Stimulated activated CD8-positive, alpha-beta memory T cell treated with anti-CD3 and anti-CD28 coated beads, Interleukin-12 subunit alpha, Interleukin-12 subunit beta, amount 100 ng/mL, for 24 hours (primary cell): ENCODE data around the gene ANKS1B.
"Not testable (repeated sequence)": the region's sequence is repeated elsewhere in the genome, so short reads cannot be mapped to it uniquely, and the experiment has no call there.

Experiments
- DNase-seq: peaks from one replicate; pipeline ENCODE4 v3.0.0-alpha.2; 2020; ENCODE audit errors: extremely low read depth

ANKS1B gene

DNA sequence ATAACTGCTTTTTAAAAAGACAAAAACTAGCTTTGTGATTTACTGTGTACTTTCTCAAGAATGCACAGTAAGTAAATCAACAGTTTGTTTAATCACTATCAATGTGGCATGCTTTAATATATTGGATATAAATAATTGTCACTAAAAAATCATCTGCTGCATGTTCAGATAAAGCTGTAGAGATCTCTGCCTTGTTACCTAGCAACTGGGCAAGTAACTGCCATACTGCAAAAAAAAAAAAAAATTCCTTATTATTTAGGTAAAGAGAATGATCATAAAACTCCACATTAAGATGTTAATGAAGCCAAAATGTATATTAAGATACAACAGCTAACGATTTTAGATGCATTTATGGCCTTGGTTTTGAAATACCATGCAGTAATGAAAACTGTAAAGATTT, 1102.2 kb downstream of the ANKS1B start:
- DNase-seq: no peak

DNA sequence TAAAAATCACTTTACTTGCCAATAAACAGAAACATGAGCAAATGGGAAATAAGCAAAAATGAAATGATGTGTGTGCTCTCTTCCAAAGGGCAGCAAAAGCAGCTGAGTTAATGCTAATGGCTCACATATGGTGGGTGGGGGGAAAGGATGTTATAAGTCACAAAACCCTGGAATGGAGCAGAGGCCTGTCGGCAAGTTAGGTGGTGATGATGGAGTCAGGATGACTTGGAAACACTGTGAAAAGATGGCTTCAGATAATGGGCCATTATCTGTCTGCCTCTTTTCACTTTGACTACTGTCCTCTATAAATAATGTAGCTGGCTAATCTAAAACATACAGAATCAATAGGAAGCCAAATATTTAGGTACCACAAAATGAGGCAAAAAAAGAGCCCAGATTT, 1111.0 kb downstream of the ANKS1B start:
- no peak for DNase-seq

DNA sequence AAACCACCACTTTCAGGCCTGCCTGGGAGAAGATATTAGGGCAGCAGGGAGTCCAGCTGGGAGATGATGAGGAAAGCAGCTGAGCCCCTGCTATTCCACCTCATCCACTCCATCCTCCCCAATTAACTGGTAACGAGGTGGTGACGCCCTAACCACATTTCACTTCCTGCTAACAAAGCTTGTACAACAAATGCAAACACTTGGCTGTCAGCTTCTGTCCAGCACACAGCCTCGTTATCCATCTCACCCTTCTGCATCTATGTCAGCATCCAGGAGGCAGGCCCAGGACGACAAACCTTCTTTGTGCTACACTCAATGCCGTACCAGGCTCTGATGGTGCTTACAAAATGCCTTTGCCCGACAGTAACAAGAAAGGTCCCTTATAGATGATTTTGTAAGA, 1114.2 kb downstream of the ANKS1B start:
- no peak for DNase-seq

DNA sequence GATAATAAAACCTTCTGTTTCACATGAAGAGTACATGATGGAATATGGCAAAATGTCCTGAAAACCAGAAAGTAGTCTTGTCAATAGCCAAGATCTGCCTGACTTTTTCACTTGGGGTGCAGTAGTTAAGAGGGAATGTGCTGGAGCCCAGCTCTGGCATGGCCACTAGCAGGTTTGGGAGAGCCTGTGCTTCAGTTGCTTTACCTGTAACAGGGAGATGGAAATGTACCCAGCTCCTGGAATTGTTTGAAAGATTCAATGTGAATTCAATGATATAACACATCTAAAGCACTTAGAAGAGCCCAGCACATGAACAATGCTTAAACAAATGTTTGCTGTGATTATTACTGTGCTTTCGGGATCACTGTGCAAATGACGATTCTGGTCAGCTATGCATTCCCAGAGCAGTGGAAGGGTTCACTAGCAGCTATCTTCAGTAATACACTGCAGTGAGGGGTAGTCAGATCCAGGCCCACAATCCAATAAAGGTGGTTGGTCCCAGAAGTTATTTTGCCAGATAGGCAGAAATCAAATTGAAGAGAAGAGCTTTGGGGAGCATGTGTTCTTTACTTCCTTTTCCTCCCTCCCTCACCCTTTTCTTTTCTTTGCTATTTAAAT, 1114.7 kb downstream of the ANKS1B start:
- DNase-seq: no peak

DNA sequence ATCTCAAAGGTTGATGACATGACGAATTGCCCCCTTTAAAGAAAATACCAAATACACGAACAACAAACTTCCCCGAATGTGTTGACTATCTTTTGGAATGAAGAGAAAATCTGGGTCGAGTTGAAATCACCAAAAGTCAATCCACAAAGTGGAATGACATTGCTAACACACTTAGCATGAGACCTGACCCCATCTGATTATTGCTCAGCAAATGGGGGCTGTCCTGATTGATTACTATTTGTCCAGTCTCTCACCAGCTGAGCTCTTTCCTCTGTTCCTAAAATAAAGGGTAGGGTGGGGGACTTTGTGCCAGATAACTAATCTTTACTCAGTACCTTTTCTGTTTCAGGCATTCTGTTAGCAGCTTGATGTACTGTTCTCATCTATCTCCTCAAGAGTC, 1116.2 kb downstream of the ANKS1B start:
- DNase-seq: no peak

DNA sequence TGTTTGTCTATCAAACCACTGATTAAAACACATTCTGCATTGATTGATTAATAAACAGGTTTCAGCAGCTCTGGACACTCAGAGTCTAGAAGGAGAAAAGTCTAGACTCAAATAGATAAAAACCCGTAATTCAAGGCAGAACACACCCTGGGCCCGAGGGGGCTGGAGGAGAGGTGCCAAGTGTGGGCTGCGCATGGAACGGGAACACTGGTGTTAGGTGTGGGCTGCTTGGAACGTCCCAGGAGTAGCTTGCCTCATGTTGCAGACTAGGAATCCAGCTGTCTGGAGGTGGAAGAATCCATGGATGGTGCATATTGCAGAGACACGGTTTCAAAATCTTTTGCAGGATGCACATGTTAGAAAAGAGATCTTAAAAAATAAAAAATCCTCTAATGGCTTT, 1116.7 kb downstream of the ANKS1B start:
- no peak for DNase-seq

DNA sequence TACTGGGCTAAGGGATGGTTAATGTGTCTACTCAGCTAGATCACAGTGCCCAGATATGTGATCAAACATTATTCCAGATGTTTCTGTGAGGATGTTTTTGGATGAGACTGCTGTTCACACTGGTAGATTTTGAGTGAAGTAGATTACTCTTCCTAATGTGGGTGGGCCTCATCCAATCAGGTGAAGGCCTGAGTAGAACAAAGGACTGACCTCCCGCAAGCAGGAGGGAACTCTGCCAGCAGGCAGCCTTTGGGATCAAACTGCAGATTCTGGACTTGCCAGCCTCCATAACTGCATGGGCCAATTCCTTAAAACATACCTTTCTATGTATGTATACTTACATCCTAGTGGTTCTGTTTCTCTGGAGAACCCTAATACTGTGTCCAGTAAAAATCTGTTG, 1120.4 kb downstream of the ANKS1B start:
- no peak for DNase-seq

DNA sequence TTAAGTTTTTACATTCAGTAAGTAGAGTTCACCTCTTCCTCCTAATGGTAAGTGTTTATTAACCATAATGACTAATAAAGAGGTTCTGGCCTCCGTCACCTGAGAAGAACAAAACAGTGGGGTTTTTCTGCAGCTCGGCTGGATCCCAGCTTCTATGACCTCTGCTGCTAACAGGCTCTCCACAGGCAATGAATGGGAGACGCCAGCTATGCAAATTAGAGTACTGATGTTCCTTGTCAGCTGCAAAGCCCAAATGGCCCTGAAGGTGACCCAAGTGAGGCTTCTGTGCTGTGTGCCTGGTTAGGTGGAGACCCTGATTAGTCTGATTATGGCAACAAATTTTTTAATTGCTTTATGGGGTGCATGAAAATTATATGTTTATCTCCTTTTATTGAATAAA, 1121.6 kb downstream of the ANKS1B start:
- no peak for DNase-seq

DNA sequence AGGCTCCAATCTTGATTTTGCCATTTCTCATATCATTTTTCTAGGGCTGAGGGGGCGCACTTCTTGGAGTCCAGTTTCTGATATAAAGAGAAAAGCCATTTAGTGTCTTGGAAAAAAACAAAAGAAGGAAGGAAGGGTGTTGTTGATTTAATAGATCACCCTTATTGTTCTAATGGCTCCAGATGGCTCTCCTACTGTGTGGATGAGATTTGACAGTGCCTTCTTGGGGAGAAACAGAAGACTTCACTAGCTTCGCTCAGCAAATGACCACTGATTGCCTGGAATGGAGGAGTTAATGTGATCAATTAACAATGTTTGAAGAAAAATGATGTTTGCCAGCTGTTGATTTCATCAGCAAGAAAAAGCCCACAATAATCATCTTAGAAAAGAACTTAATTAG, 1123.5 kb downstream of the ANKS1B start:
- no peak for DNase-seq

DNA sequence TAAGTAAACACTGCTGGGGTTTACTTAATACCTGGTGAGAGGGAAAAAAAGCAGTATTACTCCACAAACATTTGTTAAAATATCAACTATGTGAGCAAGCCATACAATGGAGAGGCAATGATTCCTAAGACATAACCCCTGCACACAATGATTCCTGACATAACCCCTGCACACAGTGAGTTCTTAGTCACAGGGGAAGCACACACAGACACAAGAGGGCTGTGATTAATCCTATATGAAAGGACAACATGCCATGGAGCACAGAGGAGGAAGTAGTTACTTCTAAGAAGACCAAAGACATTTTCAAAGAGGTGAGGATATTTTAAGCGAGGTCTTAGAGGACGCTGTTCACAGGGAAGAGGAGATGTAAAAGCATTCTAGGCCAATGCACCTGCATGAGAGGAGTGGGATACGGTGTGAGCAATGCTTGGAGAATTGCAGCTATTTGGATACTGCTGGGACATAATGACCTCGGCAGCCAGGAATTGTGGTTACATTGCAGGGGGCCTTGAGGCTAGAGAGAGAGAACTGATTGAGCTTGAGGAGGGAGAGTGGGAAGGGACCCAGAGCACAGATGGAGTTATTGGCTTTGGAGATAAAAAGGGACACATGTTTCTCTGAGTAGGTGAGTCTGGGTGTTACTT, 1127.7 kb downstream of the ANKS1B start:
- DNase-seq: no peak

DNA sequence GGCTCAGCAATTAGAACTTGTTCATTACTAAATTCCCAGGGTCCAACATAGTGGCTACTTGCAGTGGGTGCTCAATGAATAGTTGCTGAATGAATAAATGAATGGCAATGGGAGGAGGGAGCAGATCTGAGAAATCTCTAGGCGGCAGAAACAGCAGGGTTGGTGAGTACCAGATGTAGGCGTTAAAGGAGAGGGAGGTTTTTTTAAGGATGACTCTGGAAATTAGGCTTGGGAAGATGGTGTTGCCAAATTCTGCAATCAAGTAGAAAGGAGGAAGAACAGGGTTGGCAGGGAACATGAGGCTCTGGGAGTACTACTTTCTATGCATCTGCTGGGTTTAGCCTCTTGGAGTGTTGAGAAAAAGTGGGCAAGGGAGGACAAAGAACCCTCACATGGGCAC, 1132.6 kb downstream of the ANKS1B start:
- DNase-seq: no peak

DNA sequence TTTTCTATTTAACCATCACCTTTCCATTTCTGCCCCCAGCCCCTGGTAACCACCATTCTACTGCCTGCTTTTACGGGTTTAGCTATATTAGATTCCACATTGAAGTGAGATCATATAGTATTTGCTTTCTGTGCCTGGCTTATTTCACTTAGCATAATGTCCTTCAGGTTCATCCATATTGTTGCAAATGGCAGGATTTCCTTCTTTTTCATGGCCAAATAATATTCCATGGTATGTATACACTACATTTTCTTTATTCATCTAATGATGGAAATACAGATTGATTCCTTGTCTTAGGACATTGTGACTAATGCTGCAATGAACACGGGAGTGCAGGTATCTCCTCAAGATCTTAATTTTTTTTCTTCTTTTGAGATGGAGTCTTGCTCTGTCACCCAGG, 1137.5 kb downstream of the ANKS1B start:
- no peak for DNase-seq

DNA sequence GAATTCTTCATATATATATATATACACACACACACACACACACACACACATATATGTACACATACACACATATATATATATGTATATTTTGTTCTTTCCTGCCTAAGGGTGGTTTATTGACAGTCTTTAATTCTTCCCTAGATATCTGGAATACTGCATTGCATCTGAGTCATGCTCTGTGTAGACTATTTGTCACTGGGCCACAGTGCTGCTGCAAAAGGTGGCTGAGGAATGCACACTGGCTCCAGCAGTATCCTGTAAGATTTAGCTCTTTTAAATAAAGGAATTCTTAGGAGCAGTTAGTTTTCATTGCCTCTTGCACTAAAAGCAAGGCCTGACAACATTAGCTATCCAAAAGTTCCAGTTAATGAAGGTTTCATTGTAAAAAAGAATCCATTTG, 1138.8 kb downstream of the ANKS1B start:
- no peak for DNase-seq

DNA sequence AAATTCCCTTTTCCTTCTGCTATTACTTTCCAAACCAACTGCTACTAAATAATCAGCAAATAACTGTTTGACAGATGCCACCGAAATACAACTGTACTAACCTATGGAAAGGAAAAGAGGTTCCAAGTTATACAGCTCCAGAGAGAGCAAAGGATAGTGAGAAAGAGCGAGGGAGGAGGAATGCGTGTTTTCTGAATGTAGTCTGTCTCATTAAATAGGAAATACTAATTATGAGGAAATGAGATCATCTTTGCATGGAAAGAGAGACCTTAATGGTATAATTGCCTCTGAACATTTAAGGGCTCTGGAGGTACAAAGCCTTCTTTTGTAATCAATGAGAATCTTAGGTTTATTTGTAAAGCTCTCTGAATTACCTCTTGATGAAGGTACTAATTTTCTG, 1144.4 kb downstream of the ANKS1B start:
- DNase-seq: no peak

DNA sequence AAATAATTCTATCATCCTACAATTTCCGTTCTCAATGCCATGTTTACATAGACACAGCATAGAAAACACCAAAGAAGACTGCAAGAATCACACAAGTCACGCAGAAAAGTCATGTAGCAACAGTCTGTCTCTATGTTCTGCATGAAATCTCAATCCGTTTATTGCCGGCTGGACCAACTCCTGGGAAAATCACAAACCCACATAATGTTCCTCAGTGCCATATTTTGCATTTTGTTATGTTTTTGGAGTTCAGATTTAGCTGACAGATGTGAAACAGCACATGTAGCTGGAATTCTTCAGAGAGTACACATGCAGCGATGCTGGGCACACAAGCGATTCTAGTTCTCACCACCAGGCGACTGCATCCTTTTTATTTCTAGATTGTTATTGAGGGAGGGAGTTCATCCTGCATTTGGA, 1146.5 kb downstream of the ANKS1B start:
- no peak for DNase-seq

DNA sequence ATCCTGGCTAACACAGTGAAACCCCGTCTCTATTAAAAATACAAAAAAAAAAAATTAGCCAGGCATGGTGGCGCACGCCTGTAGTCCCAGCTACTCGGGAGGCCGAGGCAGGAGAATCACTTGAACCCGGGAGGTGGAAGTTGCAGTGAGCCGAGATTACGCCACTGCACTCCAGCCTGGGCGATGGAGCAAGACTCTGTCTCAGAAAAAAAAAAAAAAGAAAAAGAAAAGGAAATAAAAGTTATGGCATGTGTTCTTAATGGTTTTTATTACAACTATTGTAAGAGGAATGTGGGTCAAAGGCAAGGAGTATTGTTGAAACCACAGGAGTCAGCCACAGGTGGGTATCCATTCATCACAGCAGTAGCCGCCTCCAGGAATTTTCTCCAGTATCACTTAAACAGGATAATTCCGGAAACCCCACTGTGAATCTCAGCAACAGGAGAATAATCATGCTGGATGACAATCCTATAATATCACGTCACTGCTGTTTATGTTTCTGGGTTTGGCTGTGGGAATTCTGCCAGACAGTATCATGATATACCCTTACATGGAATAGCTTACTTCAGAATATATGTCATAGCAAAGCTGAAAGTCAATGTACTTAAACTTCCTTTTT, 1147.5 kb downstream of the ANKS1B start:
- not testable (repeated sequence) for DNase-seq

DNA sequence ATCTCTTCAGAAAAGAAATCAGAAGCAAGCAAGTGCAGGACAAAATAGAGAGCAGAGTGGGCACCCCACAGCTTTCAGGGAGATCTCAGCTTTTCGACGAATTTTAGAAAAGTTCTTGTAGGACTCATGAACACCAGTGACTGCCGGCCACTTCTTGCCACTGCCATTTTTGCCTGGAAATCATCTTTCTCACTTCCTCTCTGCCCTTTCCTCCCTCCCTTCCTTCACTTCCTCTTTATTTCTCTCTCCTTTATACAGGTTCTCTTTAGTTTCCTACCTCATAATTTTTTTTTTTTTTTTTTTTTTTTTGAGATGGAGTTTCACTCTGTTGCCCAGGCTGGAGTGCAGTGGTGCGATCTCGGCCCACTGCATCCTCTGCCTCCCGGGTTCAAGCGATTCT, 1154.1 kb downstream of the ANKS1B start:
- no peak for DNase-seq

DNA sequence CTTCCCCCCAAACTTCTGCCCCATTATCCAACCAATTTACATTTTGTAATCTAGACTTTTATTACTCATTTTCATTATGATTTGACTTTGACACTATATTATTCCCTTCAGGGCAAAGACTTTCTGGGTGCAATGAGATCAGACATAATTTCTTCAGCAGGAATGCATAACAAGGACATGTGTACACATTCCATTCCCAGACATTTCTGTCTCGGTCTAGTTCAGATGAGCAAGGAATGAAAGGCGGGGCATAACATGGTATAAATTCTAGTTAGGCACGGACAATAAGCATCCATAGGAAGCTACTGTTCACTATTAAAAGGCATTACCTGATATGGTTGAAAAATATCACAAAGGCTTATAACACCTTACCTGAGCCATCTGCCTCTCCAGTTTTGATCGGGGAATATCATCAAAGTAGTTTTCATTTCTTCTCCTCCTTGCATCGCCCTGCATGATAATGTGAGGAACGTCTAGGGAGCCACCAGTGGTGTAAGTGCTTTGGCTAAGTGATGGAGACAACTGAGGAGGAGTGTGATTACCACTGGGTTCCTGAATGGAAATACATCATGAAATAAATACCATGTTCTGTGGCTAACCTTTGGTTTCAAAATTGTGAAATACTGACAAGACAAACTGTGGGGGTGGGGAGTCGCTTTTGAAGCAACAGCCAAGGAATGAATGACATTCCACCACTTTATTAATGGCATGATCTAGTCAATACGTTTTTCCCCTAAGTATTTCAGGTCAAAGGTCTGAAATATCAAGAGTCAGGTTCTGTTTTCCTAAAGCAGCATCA, 1155.7 kb downstream of the ANKS1B start:
- DNase-seq: no peak

DNA sequence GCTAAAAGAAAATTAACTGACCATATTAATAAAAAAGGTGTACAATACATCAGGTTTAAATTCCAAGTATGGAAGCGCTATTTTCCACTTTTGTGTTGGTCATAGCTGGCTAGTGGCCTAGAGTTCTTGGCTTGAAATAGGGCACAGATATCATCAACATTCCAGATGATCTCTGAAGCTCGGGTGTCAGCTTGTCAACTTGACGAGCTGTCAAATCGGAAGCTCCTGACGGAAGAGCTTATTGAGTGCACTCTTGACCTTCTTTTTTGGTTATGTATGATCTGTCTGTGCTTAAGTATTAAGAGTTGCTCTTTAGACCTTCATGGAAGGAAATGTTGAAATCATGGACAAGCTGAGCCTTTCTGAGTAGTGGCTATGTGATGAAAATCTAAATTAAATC, 1161.7 kb downstream of the ANKS1B start:
- no peak for DNase-seq

DNA sequence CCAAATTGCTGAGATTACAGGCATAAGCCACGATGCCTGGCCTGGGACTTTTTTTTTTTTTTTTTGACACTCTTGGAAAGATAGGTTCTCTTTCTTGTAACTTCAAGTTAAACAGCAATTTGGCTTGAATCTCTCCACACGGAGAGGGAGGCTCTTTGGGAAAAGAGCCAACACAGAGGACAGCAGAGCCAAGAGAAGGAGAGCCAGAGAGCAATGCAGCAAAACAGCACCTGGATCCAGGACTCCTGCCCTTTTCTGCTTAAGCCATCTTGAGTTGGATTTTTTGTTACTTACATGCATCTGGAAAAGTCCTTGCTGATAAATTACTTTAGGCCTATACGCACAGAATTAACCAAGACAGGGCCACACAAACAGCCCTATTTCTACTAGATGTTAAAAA, 1162.9 kb downstream of the ANKS1B start:
- no peak for DNase-seq

DNA sequence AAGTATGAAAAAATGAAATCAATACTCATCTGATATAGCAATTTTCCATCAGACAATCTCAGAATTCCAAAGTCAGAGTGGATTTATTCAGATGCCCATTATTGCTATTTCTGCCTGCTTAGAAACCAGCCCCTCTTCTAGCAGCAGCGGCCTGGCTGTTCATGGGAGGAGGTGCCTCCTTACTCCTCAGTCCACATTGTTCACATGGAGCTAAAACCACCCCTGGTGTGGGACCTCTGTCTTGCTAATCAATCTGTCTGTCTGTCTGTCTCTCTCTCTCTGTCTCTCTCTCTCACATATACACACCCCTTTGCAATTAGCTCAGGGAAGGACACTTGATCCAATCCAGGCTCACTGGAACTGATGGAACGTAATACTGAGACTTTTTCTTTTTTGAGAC, 1163.5 kb downstream of the ANKS1B start:
- DNase-seq: no peak

DNA sequence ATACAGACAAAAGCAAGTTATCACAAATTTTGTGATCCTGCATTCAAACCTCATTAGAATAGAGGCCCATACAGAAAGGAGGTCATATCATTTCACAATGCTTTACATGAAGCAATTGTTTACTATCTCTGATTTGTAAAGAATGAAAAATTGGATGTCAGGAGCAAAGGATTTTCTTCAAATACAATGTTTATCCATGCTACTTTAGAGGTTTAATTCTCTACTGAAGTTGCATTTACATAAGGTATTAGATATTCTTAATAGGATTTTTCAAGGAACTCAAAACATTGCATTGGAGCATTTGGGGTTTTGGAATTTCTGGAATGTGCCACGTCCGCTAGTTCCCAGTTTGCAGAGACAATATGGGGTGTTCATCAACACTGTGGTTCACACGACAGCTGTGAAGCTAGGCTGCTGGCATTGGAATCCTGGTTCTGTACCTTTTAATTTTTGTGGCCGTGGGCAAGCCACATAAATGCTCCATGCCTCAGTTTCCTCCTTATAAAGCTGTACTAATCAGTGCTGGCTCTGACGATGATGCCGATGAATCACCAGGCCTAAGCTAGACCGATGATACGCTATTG, 1164.8 kb downstream of the ANKS1B start:
- DNase-seq: no peak
